ENCODE results near the gene FXR1.

DNA sequence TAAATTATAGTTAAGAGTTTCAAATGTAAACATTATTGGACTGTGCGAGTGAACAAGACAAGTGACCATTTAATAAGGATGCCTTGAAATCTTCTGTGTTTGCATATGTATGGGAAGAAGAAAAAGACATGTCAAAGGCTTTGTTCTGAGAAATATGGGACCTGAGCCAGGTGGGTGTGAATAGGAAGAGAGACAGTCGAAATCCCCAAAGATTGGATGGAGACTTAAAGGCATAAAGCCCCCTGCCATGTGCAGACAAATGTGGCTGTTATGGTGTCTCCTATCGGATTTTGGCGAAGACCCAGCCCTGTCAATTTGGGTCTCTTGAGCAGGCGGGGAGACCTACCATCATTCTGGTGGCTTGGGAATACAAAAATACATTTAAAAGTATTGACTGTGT is 16.9 kb downstream of the FXR1 start:
- TF ChIP-seq POLR2AphosphoS5 (IDR thresholded peaks at IDR 0.05; ENCODE audit: borderline replicate concordance, low read depth, low read length) (no peak), EZH2 (IDR thresholded peaks at IDR 0.05) (no peak)
